NOMO-1 treated with dmso at 0.1 percent for 144 hours (cell line): ENCODE measurements around the gene NOSTRIN.
"Not testable (repeated sequence)": the region's sequence is repeated elsewhere in the genome, so short reads cannot be mapped to it uniquely, and the experiment has no call there.

Source experiments
- DNase-seq: peaks from one replicate; lab custom pipeline; 2025; ENCODE audit not compliant: unreplicated experiment; lab: John Stamatoyannopoulos, UW

The NOSTRIN gene

GRCh38 chr2:168789776-168790175, 12.7 kb upstream of the NOSTRIN start:
- no peak for DNase-seq

- no peak for DNase-seq
These were observed 12.1 kb upstream of the NOSTRIN start for GRCh38 chr2:168790226-168790902.

- not testable (repeated sequence) for DNase-seq
These were observed 11.3 kb upstream of the NOSTRIN start for GRCh38 chr2:168791140-168791539.

- DNase-seq: no peak
These were observed 8.8 kb upstream of the NOSTRIN start for GRCh38 chr2:168793596-168793995.

DNA sequence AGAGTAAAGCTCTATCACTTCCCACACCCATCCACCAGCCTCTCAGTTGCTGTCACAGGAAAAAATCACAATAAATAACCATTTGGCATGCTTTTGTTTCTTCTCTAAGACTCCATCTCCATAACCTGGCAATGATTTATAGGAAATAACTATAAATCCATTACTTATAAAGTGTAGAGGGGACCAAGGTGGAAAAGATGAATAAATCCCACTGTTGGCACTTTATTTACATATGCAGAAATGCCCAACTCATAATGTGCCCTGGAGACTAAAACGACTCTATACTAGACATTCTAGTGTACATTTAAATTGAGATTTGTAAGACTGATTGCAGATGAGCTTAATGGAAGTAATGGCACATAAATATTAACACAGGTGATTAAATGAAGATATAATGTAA, 7.5 kb upstream of the NOSTRIN start:
- no peak for DNase-seq

DNA sequence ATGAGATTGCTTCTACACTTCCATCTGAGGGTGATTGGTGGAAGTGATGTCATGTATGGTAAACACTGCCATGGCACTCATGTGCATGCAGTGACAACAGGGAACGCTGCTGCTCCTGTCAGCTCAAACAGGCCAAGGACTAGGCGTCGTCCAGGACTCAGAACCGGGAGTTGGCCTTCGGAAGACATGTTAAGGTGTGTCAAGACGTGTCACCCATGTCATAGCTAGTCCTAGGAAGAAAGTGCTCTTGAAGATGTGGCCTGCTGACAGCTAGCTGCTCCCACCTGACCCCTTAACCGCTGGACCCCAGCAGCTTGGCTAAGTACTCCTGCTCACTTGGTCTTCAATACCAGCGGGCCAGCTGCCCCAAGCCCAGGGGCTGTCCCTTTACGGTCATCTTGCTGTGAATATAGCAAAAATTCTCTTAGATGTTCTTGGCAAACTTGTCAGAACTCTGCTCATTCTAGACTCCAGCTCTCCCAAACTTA, 6.3 kb upstream of the NOSTRIN start:
- DNase-seq: no peak

DNA sequence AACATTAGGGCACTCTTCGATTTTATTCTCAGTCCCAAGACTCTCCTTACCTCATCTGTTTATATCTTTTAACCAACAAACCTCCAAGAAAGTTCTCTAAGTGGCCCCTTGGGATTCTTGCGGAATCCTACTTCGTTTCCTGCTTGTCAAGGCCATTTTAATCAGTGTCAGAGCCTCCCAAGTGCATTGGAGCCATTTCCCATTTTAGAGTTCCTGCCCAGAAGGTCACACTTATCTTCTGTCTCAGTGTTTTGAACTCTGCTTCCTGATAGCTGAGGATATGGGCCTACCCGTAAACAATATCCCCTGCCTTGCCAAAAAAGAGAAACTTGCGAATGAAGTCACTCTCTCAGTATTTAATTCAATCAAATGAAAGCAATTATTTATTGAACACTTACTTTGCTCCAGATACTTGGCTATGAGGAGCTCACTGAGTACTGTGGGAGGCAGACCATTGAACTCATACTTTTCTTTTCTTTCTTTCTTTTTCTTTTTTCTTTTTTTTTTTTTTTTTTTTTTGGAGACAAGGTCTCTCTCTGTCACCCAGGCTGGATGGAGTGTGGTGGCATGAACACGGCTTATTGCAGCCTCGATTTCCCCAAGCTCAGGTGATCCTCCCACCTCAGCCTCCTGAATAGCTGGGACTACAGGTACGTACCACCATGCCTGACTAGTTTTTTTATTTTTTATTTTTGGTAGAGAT, 5.7 kb upstream of the NOSTRIN start:
- no peak for DNase-seq

GRCh38 chr2:168797286-168797655, 5.2 kb upstream of the NOSTRIN start:
- DNase-seq: no peak

GRCh38 chr2:168798076-168798887, 4.2 kb upstream of the NOSTRIN start:
- no peak for DNase-seq

DNA sequence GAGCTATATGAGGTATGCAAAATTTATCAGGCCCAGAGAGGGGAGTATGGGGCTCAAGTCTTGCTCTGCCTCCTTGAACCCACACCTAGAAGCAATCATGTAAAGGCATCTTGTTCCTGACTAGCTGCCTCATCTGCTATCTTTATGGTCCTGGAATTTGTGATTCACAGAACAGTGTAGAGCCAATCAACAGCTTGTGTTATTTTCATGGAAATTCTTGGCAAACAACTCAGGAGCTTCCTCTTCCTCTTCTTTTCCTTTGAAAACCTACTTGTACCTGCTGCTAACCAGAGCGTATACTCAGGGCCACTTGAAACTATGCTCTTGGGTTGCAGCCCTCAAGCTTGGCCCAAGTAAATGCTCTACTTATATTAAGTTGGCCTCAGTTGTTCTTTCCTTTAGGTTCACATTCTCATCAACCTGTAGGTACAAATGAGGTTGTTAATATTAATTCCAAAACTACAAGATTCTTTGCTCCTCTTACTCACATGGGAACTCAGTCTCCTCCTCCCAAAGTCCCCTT, 3.5 kb upstream of the NOSTRIN start:
- DNase-seq: no peak

GRCh38 chr2:168801471-168801870, 966 bp upstream of the NOSTRIN start:
- DNase-seq: no peak

- no peak for DNase-seq
These were observed 655 bp downstream of the NOSTRIN start for GRCh38 chr2:168802859-168803725.

DNA sequence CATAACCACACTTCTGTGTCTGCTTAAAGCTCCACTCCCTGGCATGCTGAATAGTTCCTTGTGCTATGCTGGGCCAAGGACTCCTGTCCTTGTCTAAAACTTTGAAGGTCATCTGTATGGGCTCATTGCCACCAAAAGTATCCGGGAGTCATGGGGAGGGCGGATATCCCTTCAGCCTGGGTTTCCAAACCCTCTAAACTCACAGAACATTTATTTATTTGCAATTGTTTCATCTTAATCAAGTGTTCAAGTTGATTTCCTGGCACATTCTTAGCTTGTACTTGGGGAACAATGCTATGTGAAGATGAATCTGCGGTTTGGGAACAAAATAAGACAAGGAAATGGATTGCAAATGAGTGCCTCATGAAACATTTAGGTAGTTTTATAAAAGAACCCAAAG, 1.8 kb downstream of the NOSTRIN start:
- DNase-seq: no peak

GRCh38 chr2:168805615-168806014, 3.2 kb downstream of the NOSTRIN start:
- no peak for DNase-seq

DNA sequence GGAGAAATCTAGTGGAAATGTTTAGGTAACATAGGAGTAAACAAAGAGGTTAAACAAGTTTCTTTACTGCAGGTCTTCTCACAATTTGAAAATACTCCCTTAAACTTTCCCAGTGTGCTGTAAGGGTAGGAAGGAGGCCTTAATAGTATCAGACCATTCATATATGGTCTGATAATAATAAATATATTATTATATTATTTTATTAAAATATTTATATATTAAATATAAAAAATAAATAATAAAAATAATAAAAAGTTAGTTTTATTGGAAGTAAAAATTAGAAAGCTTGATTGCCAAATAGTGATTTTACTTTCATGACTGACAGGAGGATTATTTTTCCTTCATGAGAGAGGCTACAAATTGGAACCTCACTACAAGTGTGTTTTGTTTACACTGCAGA, 7.1 kb downstream of the NOSTRIN start:
- DNase-seq: no peak

DNA sequence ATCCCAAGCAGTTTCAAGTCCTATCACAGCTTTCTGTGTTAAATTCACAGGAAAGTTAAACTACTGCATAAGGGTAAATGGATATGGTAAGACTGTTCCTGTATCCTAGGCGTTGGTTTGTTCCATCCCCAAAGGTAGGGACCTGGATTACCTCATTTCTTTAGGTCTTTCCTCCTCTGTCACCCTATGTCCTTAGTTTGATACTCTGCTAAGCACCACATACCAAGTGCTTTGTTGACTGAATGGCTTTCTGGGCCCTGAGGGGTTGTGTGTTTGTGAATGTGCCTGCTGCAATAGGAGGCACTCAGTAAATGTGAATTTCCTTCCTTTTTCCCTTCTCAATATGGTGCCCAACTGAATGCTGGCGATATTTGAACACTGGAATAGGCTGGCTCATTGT, 7.8 kb downstream of the NOSTRIN start:
- DNase-seq: no peak

- no peak for DNase-seq
These were observed 9.3 kb downstream of the NOSTRIN start for GRCh38 chr2:168811696-168812095.

DNA sequence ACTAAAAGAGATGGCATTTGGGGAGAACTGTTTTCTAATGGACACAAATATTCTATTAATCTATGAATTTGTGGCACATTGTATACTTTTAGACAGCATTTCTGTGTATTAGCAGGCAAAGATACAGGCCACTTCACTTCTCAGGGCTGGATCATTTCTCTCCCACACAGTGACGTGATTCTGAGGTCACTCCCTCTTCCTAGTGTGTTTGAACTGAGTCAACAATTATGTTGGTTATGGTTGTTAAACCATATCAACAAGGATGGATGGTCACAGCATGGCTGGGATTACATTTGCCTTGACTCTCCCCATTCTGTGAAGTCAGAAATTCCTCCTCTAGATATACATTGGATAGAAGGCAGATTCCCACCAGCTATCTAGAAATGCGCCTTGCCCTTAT, 11.6 kb downstream of the NOSTRIN start:
- DNase-seq: no peak

- no peak for DNase-seq
These were observed 12.8 kb downstream of the NOSTRIN start for GRCh38 chr2:168814939-168815907.

DNA sequence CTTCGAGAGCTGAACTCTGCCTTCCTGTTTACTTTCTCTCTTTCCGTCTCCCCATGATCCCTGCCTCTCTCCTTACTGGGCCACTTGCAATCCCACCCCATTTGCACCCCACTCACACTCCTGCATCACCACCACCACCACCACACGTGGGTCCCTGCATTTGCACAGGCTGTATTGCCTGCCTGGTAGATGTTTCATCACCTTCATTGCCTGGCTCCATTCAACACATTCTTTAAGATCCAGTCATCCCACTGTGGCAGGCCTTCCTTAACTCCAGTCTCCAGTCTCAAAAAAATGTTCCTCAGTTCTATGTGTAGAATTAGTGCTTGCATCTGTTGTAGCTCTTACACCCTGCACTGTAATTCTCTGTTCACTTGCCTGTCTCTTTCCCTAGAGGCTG, 13.9 kb downstream of the NOSTRIN start:
- DNase-seq: no peak
